ENCODE measurements around the gene ELFN2. TPM values are rescaled to one million over a fixed set of nuclear protein-coding genes. Genes with fewer than 3 reads are reported as not detected.

ELFN2 gene
- total RNA-seq, 3 donors from 2014 or later = not detected

DNA sequence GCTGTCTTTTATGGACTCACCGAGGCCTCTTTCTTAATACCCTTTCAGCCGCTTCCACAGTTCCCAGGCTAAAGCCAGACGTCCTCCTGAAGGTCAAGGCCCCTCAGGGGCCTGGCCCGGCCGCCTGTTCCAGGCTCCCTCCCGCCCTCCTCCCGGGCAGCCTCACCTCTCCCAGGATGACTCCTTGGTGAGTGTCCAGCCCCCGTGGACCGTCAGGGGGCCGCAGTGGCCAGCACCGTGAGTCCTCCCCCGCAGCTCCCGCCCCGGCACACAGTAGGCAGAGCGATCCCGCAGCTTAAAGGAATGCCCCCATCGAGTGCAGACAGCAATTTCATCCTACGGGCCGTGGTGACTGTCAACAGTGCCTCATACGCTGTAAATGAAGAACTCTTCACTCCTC, 32.9 kb downstream of the ELFN2 start:
- intact Hi-C loops (cut with DNase I; ENCODE audit: low total_unique reads) = no loop called here
- no peaks in the 10 kb centered on the region for H3K9me3 ChIP-seq
- no peak overlapping the region for H3K27ac ChIP-seq
- peaks cover 0 to 17% of the 10 kb centered on the region in 2 donors for H3K27me3 ChIP-seq
- no peak for DNase-seq (ENCODE audit: low spot score in 2 of 2)
- no peaks in the 10 kb centered on the region for H3K36me3 ChIP-seq
- no peaks in the 10 kb centered on the region for H3K4me1 ChIP-seq
- no peak overlapping the region for H3K4me3 ChIP-seq
- TF ChIP-seq POLR2AphosphoS5 (IDR thresholded peaks at IDR 0.05) = no peak
- TF ChIP-seq, protein P1, sequence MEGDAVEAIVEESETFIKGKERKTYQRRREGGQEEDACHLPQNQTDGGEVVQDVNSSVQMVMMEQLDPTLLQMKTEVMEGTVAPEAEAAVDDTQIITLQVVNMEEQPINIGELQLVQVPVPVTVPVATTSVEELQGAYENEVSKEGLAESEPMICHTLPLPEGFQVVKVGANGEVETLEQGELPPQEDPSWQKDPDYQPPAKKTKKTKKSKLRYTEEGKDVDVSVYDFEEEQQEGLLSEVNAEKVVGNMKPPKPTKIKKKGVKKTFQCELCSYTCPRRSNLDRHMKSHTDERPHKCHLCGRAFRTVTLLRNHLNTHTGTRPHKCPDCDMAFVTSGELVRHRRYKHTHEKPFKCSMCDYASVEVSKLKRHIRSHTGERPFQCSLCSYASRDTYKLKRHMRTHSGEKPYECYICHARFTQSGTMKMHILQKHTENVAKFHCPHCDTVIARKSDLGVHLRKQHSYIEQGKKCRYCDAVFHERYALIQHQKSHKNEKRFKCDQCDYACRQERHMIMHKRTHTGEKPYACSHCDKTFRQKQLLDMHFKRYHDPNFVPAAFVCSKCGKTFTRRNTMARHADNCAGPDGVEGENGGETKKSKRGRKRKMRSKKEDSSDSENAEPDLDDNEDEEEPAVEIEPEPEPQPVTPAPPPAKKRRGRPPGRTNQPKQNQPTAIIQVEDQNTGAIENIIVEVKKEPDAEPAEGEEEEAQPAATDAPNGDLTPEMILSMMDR (IDR thresholded peaks at IDR 0.05) = no peak
- no peak for TF ChIP-seq POLR2A (IDR thresholded peaks at IDR 0.05)

DNA sequence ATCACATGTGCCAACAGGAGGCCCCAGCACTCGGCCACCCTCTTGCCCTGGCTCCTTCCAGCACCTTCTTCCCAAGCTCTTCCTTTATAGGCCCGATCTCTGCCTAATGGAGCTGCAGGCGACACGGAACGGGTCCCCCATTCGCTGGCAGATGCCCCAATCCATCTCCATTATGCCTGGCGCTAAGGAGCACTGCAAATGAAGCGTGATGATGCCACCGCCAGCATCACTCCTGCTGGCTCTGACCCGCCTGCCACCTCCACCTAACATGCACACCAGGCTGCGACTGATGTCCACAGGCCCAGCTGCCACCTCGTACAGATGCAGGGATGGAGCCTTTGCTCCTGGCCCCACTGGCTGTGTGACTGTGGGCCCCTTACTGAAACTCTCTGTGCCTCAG, 33.5 kb downstream of the ELFN2 start:
- H3K27me3 ChIP-seq = peaks cover 0 to 23% of the 10 kb centered on the region in 2 donors
- no peaks in the 10 kb centered on the region for H3K4me1 ChIP-seq
- no peaks in the 10 kb centered on the region for H3K9me3 ChIP-seq
- no peak overlapping the region for H3K4me3 ChIP-seq
- no peaks in the 10 kb centered on the region for H3K36me3 ChIP-seq
- no peak for DNase-seq (ENCODE audit: low spot score in 2 of 2)
- TF ChIP-seq, protein P1 (IDR thresholded peaks at IDR 0.05) = no peak
- TF ChIP-seq POLR2A (IDR thresholded peaks at IDR 0.05) = no peak
- TF ChIP-seq POLR2AphosphoS5 (IDR thresholded peaks at IDR 0.05) = no peak
- H3K27ac ChIP-seq = no peak overlapping the region
- intact Hi-C loops (cut with DNase I; ENCODE audit: low total_unique reads) = no loop called here

DNA sequence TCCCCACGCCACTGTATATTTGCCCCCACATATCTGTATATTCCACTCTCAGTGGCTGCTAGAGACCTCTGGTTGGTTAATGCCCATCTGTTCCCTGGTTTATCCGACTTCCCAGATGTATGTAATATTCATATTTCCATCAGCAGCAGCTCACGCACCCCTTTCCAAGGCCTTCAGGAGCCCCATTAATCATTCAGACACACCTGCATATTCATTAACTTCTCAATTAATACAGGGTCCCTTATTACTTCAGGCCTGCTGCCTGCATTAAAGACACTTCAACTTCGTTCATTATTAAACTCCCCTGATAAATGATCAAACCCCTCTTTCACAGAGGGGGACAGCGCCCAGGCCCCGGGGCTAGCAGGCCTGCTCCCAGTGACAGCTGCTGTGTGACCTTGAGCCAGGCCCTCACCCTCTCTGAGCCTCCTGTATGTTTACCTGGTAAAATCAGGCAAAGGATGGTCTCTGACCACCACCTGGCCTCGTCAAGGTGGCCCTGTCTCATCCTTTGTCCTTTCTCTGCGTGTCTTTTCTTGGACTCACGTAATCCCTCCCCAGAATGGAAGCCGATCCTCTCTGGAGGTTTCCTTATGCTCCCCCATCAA, 34.5 kb downstream of the ELFN2 start:
- TF ChIP-seq POLR2AphosphoS5 (IDR thresholded peaks at IDR 0.05) (no peak), POLR2A (IDR thresholded peaks at IDR 0.05) (no peak)
- TF ChIP-seq, protein P1 (IDR thresholded peaks at IDR 0.05) = no peak
- H3K4me1 ChIP-seq = no peaks in the 10 kb centered on the region
- no peaks in the 10 kb centered on the region for H3K36me3 ChIP-seq
- no peak overlapping the region for H3K4me3 ChIP-seq
- DNase-seq (ENCODE audit: low spot score in 2 of 2) = no peak
- H3K27ac ChIP-seq = no peak overlapping the region
- peaks cover 0 to 26% of the 10 kb centered on the region in 2 donors for H3K27me3 ChIP-seq
- intact Hi-C loops (cut with DNase I; ENCODE audit: low total_unique reads) = no loop called here
- H3K9me3 ChIP-seq = no peaks in the 10 kb centered on the region

DNA sequence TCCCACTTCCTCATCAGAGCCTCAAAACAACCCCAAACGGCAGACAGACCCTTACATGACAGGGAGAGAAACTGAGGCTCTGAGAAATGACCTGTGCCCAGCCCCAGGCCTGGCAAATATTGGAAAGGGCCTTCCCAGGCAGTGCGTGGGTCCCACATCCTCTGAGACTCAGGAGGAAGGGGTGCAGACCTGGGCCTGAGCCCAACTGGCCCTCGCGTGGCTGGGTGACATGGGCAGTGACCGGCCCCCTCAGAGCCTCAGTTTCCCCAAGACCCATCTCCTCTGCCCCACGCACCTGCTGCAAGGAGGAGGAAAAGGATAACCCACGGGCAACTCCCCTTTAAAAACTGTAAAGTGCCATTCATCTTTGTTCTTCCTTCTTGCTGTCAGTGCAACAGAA, 35.6 kb downstream of the ELFN2 start:
- no peaks in the 10 kb centered on the region for H3K9me3 ChIP-seq
- H3K27ac ChIP-seq = no peak overlapping the region
- intact Hi-C loops (cut with DNase I; ENCODE audit: low total_unique reads) = no loop called here
- TF ChIP-seq POLR2A (IDR thresholded peaks at IDR 0.05) (no peak), POLR2AphosphoS5 (IDR thresholded peaks at IDR 0.05) (no peak)
- TF ChIP-seq, protein P1 (IDR thresholded peaks at IDR 0.05) = no peak
- no peak for DNase-seq (ENCODE audit: low spot score in 2 of 2)
- no peaks in the 10 kb centered on the region for H3K36me3 ChIP-seq
- H3K4me3 ChIP-seq = no peak overlapping the region
- peaks cover 0 to 26% of the 10 kb centered on the region in 2 donors for H3K27me3 ChIP-seq
- no peaks in the 10 kb centered on the region for H3K4me1 ChIP-seq

DNA sequence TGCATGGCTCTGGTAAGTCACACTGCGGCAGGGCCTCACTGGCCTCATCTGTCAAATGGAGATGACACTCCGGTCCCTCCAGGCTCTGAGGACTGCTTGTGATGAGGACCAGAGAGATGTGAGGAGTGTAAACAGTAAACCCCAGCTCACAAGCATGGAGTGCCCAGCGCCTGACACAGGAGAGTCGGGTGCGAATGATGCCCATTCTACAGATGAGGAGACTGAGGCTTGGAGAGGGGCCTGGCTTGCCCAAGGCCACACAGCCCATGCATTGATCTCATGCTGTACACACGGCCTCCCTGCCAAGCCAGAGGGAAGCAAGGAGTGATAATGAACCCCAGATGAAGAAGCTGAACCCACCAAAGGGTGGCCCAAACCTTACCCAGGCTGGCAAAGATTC, 37.2 kb downstream of the ELFN2 start:
- TF ChIP-seq POLR2AphosphoS5 (IDR thresholded peaks at IDR 0.05) (no peak), POLR2A (IDR thresholded peaks at IDR 0.05) (no peak)
- TF ChIP-seq, protein P1 (IDR thresholded peaks at IDR 0.05) = no peak
- no peak for DNase-seq (ENCODE audit: low spot score in 2 of 2)
- Histone ChIP-seq H3K4me3 (no peak overlapping the region), H3K4me1 (no peaks in the 10 kb centered on the region), H3K27ac (no peak overlapping the region), H3K36me3 (no peaks in the 10 kb centered on the region), H3K9me3 (no peaks in the 10 kb centered on the region), H3K27me3 (peaks cover 0 to 13% of the 10 kb centered on the region in 2 donors)
- intact Hi-C loops (cut with DNase I; ENCODE audit: low total_unique reads) = no loop called here

Data from breast epithelium (tissue), 4 donors.